ENCODE data around the gene RAP1GAP2. TPM values are rescaled to one million over a fixed set of nuclear protein-coding genes. Genes with fewer than 3 reads are reported as not detected.
"Not testable (repeated sequence)": the region's sequence is repeated elsewhere in the genome, so short reads cannot be mapped to it uniquely, and the experiment has no call there.

The RAP1GAP2 gene
- total RNA-seq, 4 donors from 2014 or later, result 0.85 to 2.4 (median 1.5) TPM

DNA sequence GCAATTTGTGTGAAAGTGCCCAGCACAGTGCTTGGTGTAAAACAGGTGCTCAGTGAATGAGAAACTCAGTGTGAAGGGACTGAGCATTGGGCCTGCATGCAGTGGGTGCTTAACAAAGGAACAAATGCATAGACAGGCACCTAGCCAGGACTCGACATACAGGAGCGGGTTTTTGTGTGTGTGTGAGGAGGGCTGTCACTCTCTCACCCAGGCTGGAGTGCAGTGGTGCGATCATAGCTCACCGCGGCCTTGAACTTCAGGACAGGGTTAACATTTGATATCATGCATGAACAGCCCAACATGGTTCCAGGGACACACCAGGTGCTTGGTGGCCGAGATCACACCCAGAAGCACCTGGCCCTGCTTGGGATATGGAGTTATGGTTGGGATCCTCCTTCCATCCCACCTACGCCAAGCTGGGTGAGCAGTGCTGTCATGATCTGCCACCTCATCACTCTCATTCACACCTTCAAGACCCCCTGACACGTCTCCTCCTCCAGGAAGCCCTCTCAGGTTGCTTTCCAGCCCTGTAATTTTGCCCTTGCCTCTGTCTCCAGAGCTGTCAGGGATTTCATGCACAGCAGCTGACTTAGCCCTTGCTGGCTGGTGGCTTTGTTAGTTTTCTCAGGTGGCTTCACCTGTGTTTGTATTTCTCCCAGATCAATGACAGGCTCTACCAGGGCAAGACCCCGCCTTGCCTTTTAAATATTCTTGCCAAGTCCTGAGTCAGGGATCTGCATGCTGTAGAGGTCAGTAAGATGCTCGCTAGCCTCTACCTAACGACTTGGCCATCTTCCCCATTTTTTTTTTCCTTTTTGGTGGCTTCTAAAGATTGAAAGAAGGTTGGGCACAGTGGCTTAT is 200.8 kb downstream of the RAP1GAP2 start:
- in situ Hi-C loops (cut with MboI; ENCODE audit: low sequenced_read_pairs in 4 of 4), result no loop called here
- no peak for ATAC-seq
- no peaks in the 10 kb centered on the region for H3K27me3 ChIP-seq
- H3K27ac ChIP-seq, result peak overlapping the region; percentile 5 to 62 (median 56)
- TF ChIP-seq, protein P1, sequence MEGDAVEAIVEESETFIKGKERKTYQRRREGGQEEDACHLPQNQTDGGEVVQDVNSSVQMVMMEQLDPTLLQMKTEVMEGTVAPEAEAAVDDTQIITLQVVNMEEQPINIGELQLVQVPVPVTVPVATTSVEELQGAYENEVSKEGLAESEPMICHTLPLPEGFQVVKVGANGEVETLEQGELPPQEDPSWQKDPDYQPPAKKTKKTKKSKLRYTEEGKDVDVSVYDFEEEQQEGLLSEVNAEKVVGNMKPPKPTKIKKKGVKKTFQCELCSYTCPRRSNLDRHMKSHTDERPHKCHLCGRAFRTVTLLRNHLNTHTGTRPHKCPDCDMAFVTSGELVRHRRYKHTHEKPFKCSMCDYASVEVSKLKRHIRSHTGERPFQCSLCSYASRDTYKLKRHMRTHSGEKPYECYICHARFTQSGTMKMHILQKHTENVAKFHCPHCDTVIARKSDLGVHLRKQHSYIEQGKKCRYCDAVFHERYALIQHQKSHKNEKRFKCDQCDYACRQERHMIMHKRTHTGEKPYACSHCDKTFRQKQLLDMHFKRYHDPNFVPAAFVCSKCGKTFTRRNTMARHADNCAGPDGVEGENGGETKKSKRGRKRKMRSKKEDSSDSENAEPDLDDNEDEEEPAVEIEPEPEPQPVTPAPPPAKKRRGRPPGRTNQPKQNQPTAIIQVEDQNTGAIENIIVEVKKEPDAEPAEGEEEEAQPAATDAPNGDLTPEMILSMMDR (IDR thresholded peaks at IDR 0.05 in 4 of 5, conservative IDR thresholded peaks at IDR 0.05 in 1 of 5), result no peak
- TF ChIP-seq POLR2A (IDR thresholded peaks at IDR 0.05), result no peak
- H3K9me3 ChIP-seq, result no peaks in the 10 kb centered on the region
- no peak overlapping the region for H3K4me3 ChIP-seq
- intact Hi-C loops (cut with DNase I; ENCODE audit: low total_unique reads), result no loop called here
- DNase-seq, result no peak
- no peaks in the 10 kb centered on the region for H3K36me3 ChIP-seq
- H3K4me1 ChIP-seq, result no peaks in the 10 kb centered on the region

DNA sequence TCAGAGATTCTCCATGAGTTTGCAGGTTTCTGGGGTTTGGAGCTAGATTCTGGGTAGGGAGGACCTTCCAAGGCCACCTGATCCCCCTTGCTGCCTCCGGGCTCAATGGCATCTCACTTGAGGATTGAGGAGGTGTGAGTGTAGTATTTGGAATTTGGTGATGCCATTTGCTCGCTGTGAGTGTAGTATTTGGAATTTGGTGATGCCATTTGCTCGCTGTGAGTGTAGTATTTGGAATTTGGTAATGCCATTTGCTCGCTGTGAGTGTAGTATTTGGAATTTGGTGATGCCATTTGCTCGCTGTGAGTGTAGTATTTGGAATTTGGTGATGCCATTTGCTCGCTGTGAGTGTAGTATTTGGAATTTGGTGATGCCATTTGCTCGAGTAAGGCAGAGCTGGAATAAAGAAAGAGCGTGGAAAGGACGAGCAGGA is 202.2 kb downstream of the RAP1GAP2 start:
- H3K36me3 ChIP-seq; H3K9me3 ChIP-seq; intact Hi-C loops (cut with DNase I; ENCODE audit: low total_unique reads); H3K4me3 ChIP-seq; ATAC-seq; H3K4me1 ChIP-seq; H3K27me3 ChIP-seq; in situ Hi-C loops (cut with MboI; ENCODE audit: low sequenced_read_pairs in 4 of 4); H3K27ac ChIP-seq; DNase-seq: not testable (repeated sequence)

DNA sequence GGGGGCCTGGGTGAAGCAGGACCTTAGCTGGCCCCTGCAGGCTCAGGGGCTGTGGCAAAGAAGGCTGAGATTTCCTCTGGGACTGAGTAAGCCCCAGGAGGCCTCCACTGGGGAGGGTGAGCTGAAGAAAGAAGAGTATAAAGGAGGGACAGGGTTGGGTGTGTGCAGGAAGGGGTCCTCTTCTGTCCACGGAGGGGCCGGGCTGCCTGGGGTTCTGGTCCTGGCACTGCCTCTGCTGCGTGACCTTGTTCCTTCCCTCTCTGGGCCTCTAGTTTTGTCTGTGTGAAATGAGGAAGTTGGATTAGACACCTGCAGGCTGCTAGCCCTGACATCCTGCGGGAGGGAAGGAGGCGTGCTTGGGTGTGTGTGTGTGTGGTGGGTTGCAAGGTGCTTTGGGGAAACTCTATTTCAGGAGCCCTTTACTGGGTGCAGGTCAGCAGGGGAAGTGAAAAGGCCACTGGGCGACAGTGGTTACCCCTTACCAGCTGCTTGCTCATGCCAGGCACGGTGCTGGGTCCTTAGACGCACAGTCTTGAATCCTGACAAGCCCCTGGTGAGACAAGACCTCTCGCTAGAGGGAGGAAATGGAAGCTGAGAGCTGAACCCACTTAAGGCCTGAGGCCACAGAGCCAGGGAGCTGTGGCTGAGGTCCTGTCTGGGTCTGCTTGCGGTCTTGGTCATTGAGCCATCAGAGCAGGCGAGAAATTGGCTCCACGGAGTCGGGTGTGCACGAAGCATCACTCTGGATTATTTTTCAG is 206.5 kb downstream of the RAP1GAP2 start:
- Histone ChIP-seq H3K4me1 (peaks cover 18 to 20% of the 10 kb centered on the region in 2 donors), H3K27ac (peak overlapping the region; percentile 4 to 79 (median 72)), H3K36me3 (no peaks in the 10 kb centered on the region), H3K9me3 (no peaks in the 10 kb centered on the region), H3K4me3 (no peak overlapping the region), H3K27me3 (no peaks in the 10 kb centered on the region)
- ATAC-seq (no peak), DNase-seq (no peak)
- no peak for TF ChIP-seq POLR2A (IDR thresholded peaks at IDR 0.05)
- TF ChIP-seq, protein P1 (IDR thresholded peaks at IDR 0.05 in 4 of 5, conservative IDR thresholded peaks at IDR 0.05 in 1 of 5), result no peak
- in situ Hi-C loops (cut with MboI; ENCODE audit: low sequenced_read_pairs in 4 of 4) (no loop called here), intact Hi-C loops (cut with DNase I; ENCODE audit: low total_unique reads) (no loop called here)

DNA sequence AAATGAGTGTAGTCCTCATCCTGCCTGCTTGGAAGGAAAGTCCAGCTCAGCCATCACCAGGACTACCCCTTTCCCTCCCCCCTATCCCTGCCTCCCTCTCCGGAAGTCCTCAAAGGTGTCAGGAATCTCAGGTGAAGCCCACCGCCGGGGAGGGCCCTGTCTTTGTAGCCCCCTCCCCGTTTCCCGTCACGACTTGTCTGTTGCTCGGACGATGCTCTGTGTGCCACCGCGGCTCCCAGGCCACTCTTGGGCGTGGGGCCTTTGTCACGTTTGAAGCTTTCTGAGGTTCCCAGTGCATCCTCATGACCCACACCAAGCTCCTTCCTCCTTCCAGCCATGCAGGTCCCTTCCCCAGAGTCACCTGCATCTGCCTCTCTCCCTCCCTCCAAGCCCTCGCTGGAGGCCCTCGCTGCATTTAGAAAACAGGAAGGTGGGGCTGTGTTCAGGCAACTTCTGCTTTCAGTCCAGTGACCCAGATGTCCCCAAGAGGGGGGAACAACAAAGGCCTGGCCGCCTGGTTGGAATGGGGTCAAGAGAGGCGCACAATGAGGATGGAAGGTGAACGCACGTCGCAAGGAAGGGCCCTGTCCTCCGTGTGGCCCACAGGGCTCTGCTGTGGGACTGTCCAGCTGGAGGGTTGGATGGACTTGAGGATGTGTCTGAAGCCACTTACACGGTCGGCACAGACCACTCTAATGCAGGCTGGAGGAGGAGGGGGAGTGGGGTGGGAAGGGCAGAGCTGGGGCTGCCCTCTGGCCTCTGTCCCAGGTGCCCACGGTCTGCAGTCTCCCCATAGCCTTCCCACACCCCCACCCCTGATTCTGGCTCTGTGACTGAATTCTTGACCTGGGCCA is 207.3 kb downstream of the RAP1GAP2 start:
- intact Hi-C loops (cut with DNase I; ENCODE audit: low total_unique reads), result loop anchor here (1.0 kb wide), 1 partner anchor 20 kb away; no protein-coding TSS in a partner anchor
- TF ChIP-seq, protein P1 (IDR thresholded peaks at IDR 0.05 in 4 of 5, conservative IDR thresholded peaks at IDR 0.05 in 1 of 5), result no peak
- no peak for TF ChIP-seq POLR2A (IDR thresholded peaks at IDR 0.05)
- Histone ChIP-seq H3K36me3 (no peaks in the 10 kb centered on the region), H3K27me3 (no peaks in the 10 kb centered on the region), H3K9me3 (no peaks in the 10 kb centered on the region), H3K4me3 (peak overlapping the region; percentile 32 to 52 (median 40)), H3K27ac (peak overlapping the region; percentile 71 to 79 (median 75)), H3K4me1 (peaks cover 18 to 20% of the 10 kb centered on the region in 2 donors)
- ATAC-seq (peak; percentile 1 to 2), DNase-seq (peak in 1 of 2 donors; percentile 26)
- in situ Hi-C loops (cut with MboI; ENCODE audit: low sequenced_read_pairs in 4 of 4), result no loop called here

All from gastrocnemius medialis (tissue), 4 donors.